ENCODE measurements around the gene KLF16.
"Not testable (repeated sequence)": the region's sequence is repeated elsewhere in the genome, so short reads cannot be mapped to it uniquely, and the experiment has no call there.

The KLF16 gene

GRCh38 chr19:1883784-1884183 is 20.4 kb upstream of the KLF16 start:
- no peak for DNase-seq

- DNase-seq, result no peak
Measured at GRCh38 chr19:1882786-1883692, 19.7 kb upstream of the KLF16 start.

- peak; percentile 80 for DNase-seq
Measured at GRCh38 chr19:1882089-1882785, 18.9 kb upstream of the KLF16 start.

- not testable (repeated sequence) for DNase-seq
Measured at GRCh38 chr19:1881393-1882088, 18.2 kb upstream of the KLF16 start.

- DNase-seq, result no peak
Measured at GRCh38 chr19:1880611-1881392, 17.4 kb upstream of the KLF16 start.

- not testable (repeated sequence) for DNase-seq
Measured at GRCh38 chr19:1879982-1880381, 16.6 kb upstream of the KLF16 start.

GRCh38 chr19:1878583-1878982 is 15.2 kb upstream of the KLF16 start:
- DNase-seq, result not testable (repeated sequence)

- not testable (repeated sequence) for DNase-seq
Measured at GRCh38 chr19:1877280-1877660, 13.9 kb upstream of the KLF16 start.

- DNase-seq, result not testable (repeated sequence)
Measured at GRCh38 chr19:1876496-1877279, 13.3 kb upstream of the KLF16 start.

GRCh38 chr19:1875646-1876495 is 12.5 kb upstream of the KLF16 start:
- DNase-seq, result peak; percentile 82

- not testable (repeated sequence) for DNase-seq
Measured at GRCh38 chr19:1875265-1875645, 11.9 kb upstream of the KLF16 start.

GRCh38 chr19:1874554-1875185 is 11.3 kb upstream of the KLF16 start:
- DNase-seq, result no peak

- no peak for DNase-seq
Measured at GRCh38 chr19:1873524-1874473, 10.4 kb upstream of the KLF16 start.

GRCh38 chr19:1872807-1873523 is 9.6 kb upstream of the KLF16 start:
- no peak for DNase-seq

- no peak for DNase-seq
Measured at GRCh38 chr19:1871630-1872029, 8.3 kb upstream of the KLF16 start.

- DNase-seq, result no peak
Measured at GRCh38 chr19:1871140-1871597, 7.8 kb upstream of the KLF16 start.

GRCh38 chr19:1868971-1869370 is 5.6 kb upstream of the KLF16 start:
- DNase-seq, result no peak

- DNase-seq, result no peak
Measured at GRCh38 chr19:1867349-1867724, 4.0 kb upstream of the KLF16 start.
